ENCODE measurements around the gene WDR7. TPM values are rescaled to one million over a fixed set of nuclear protein-coding genes. Genes with fewer than 3 reads are reported as not detected.

WDR7 gene
- total RNA-seq, 4 donors from 2014 or later: 10.3 to 17.2 (median 16.3) TPM

- intact Hi-C loops (cut with DNase I; ENCODE audit: low total_unique reads): no loop called here
- no peak for DNase-seq (ENCODE audit: low spot score in 2 of 2)
- WGBS, 2 donors: 94 to 95% methylated on average over 1 of the region's 1 CpG
- TF ChIP-seq CTCF (IDR thresholded peaks at IDR 0.05) (no peak), POLR2A (IDR thresholded peaks at IDR 0.05) (no peak)
- H3K4me3 ChIP-seq (ENCODE audit: low read depth, poor library complexity, severe bottlenecking): no peak overlapping the region
These were observed 233.4 kb downstream of the WDR7 start for GRCh38 chr18:56884511-56884910.

GRCh38 chr18:56888978-56889377 lies 237.8 kb downstream of the WDR7 start:
- TF ChIP-seq CTCF (IDR thresholded peaks at IDR 0.05) (no peak), POLR2A (IDR thresholded peaks at IDR 0.05) (no peak)
- DNase-seq (ENCODE audit: low spot score in 2 of 2): no peak
- no peak overlapping the region for H3K4me3 ChIP-seq (ENCODE audit: low read depth, poor library complexity, severe bottlenecking)
- intact Hi-C loops (cut with DNase I; ENCODE audit: low total_unique reads): no loop called here
- 64 to 78% methylated on average over 1 of the region's 1 CpG for WGBS, 2 donors

GRCh38 chr18:56889621-56890020 lies 238.5 kb downstream of the WDR7 start:
- WGBS, 2 donors: 90 to 96% methylated on average over 2 of the region's 2 CpGs
- intact Hi-C loops (cut with DNase I; ENCODE audit: low total_unique reads): no loop called here
- no peak overlapping the region for H3K4me3 ChIP-seq (ENCODE audit: low read depth, poor library complexity, severe bottlenecking)
- no peak for DNase-seq (ENCODE audit: low spot score in 2 of 2)
- TF ChIP-seq POLR2A (IDR thresholded peaks at IDR 0.05) (no peak), CTCF (IDR thresholded peaks at IDR 0.05) (no peak)

- TF ChIP-seq POLR2A (IDR thresholded peaks at IDR 0.05) (no peak), CTCF (IDR thresholded peaks at IDR 0.05) (no peak)
- intact Hi-C loops (cut with DNase I; ENCODE audit: low total_unique reads): no loop called here
- DNase-seq (ENCODE audit: low spot score in 2 of 2): no peak
- 52 to 59% methylated on average over 1 of the region's 1 CpG for WGBS, 2 donors
- no peak overlapping the region for H3K4me3 ChIP-seq (ENCODE audit: low read depth, poor library complexity, severe bottlenecking)
These were observed 239.5 kb downstream of the WDR7 start for GRCh38 chr18:56890632-56891031.

GRCh38 chr18:56891116-56891515 lies 240.0 kb downstream of the WDR7 start:
- intact Hi-C loops (cut with DNase I; ENCODE audit: low total_unique reads): no loop called here
- WGBS, 2 donors: 95 to 96% methylated on average over 3 of the region's 3 CpGs
- no peak overlapping the region for H3K4me3 ChIP-seq (ENCODE audit: low read depth, poor library complexity, severe bottlenecking)

More at GRCh38 chr18:56891116-56891515, 240.0 kb downstream of the WDR7 start:
- TF ChIP-seq CTCF (IDR thresholded peaks at IDR 0.05): no peak
- no peak for DNase-seq (ENCODE audit: low spot score in 2 of 2)
